GM19328 (cell line): ENCODE data around the gene C19orf67.

ENCODE experiments used
- ATAC-seq: cut with Tn5 transposase; IDR thresholded peaks from one replicate; pipeline ENCODE4 v1.9.1; 2021; ENCODE audit warnings: mild to moderate bottlenecking, moderate library complexity; ENCODE audit not compliant: unreplicated experiment

Gene C19orf67

DNA sequence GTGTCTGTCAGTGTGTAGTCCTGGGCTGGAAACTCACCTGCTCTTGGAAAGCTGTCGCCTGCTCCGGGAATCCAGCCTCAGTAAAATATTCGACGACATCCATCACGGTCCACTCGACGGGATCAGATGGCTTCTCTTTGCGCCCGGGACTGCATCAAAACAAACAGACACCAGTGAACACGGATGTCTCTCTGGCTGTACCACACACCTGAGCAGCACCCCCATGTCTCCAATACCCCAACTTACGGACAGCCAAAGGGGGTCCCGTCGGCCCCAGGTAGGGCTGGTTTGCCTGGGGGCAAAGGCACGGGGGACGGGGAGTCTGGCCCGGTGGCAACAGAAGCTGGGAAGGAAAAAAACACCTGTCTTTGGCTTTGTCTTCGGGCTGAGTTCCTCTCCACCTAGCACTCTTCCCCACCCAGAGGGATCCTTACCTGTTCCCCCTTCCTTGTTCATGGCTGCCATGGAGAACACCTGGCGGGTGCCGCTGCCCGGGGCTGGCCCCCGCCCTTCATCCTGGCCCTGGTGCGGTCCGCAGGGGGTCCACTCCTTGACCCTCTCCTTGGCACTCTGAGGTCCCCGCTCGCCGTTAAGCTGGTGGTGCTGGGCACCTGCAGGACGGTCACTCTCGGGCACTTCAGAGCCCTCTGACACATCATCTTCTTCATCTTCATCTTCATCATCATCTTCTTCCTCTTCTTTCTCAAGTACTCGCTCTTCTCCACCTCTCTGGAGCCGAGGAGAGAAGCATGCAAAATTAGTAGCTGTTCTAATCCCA, 3.2 kb upstream of the C19orf67 start:
- no peak for ATAC-seq

DNA sequence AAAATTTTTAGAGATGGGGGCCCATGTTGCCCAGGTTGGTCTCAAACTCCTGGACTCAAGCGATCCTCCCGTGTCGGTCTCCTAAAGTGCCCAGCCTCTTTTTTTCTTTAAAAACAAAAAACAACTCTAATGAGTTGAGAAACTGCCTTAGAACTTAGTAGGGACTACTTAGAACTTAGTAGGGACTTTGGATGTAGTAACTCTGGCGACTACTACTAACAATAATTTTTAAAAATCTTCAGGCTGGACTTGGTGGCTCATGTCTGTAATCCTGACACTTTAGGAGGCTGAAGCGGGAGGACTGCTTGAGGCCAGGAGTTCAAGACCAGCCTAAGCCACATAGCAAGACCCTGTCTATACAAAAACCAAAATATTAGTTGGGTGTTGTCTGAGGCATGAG, 515 bp upstream of the C19orf67 start:
- no peak for ATAC-seq

DNA sequence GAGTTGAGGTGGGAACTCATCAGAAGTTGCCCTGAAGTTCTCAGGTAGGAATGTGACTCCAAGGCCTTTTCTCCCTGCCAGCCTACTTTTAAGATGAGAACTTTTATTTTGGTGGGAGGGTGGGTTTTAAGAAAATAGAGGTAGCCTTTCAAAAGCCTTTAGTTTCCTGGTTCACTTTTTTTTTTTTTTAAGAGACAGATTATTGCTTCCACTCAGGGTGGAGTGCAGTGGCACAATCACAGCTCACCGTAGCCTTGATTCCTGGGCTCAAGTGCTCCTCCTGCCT, 3.0 kb downstream of the C19orf67 start:
- no peak for ATAC-seq

DNA sequence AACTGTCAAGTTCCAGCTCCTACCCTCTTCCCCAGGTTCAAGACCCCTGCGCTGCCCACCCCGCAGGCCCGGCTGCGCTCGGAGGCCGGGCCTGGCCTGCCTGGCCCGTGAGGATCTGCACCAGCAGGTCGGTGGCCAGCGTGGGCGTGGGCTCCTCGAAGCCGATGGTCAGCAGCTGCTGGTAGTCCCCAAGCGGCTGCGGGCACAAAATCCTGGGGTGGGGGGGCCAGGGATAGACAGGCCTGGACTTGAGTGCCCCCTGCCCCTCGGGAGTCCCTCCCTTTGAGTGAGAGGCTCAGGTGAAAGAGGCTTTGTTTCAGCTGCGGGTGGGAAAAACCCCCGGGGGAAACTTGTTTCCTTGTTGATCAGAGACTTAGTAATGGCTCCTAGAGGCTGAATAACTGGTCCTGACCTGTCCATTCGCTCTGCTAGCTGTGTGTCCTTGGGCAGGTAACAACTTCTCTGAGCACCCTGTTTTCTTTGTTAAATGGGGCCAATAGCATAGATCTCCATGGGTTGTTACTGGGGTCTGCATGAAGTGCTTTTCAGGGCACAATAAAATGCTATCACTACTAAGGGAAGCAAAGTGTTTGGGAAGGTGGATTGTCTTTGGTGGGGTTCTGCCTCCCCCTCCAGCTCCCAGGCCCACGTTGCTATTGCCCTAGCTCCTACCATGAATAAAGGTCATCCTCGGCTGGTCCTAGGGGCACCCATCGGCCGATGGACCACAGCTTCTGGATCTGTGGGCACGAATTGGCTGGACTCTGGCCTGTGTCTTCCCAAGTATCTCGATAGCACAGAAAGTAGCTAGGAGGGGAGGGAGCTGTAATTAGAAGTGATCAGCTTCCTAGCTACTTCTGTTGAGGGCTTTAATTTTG, 3.5 kb downstream of the C19orf67 start:
- ATAC-seq: no peak

DNA sequence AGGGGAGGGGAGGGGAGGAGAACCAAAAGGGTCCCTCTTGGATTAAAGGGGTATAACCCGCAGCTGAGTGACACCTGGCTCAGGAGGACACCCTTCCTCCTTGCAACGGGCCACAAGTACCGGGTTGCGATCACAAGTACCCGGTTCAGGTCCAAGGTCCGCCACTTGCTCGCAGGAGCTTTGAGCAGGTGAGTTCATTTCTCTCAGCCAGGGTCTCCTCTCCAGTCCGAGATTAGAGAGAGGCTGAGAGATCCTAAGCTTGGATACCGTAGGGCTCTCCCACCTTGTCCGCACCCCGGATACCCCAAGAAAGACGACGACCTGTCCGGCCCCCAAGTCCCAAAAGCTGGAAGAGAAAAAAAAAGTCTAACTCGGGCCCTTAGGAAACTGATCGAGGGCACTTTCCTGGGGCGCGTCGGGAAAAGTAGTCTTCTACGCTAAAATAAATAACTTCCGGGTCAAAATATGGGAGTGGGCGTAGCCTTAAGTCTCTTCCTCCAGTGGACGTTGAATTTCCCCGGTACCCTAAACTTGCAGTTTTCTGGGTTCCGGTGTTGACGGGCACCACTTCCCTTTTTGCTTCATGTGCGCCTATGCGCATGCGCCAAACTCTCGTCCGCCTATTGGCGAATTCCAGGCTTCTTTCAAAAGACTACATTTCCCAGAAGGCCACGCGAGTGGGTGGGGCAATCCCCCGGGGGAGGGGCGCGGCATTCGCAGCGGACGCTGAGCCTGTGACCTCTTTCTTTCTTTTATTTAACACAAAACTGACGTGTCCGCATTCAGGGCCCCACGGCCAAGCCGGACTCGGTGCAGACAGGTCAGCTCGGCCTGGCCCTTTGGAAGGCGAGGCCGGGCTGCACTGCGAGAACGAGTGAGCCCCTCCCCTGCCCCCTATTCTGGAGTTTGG, 4.4 kb downstream of the C19orf67 start:
- ATAC-seq: peak; percentile 84

DNA sequence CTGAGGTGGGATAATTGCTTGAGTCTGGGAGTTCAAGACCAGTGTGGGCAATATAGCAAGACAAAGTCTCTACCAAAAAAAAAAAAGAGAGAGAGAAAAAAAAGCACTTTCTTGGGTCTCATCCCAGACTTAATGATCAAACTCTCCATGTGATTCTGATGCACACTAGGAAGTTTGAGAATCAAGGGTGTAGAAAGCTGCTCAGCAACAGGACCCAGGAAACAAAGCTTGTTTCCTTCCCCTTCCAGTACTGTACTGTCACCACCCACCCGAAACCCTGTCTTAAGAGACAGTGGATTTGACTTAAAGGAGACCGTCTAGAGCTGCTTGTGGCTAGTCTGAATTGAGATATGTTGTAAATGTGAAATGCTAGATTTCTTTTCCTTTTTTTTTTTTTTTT, 7.2 kb downstream of the C19orf67 start:
- ATAC-seq: no peak

DNA sequence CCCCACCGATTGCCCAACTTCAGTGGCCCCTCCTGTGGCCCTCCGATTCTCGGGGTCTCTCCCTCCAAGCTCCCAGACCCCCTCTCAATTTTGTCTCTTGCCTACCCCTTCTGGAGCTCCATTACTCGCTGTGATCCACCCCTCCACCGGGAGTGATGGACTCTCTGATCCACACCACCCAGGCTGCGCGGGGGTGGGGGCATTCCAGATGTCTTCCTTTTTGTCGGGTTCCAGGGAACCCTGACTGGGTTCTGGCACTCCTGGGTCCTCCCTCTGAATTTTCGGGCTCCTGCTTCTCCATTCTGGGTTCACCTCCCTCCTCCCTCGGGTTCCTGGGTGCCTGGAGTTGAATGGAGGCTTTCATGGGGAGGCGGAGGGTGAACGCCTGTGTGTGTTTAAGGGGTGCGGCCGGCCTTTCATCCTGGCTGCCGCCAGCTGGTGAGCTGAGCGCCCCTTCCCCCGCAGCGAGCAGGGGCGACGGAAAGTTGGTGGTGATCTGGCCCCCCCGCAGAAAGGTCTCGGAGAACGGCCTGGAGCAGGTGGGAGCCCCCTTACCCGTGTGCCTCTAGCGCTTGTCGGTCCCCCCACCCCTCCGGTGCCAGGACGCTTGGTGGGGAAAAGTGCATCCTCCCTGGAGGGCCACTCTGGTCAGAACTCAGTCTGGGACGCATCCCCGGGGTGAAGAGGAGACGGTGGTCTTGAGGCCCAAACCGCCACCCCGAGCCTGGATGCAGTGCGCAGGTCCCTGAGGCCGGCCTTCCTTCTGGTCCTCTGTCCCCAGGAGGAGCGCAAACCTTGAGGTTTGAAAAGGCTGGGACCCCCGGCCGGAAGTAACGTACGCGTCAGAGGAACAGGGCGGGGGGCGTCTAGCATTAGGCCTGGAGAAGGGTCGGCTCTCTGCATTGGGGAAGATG, 11.4 kb downstream of the C19orf67 start:
- no peak for ATAC-seq

DNA sequence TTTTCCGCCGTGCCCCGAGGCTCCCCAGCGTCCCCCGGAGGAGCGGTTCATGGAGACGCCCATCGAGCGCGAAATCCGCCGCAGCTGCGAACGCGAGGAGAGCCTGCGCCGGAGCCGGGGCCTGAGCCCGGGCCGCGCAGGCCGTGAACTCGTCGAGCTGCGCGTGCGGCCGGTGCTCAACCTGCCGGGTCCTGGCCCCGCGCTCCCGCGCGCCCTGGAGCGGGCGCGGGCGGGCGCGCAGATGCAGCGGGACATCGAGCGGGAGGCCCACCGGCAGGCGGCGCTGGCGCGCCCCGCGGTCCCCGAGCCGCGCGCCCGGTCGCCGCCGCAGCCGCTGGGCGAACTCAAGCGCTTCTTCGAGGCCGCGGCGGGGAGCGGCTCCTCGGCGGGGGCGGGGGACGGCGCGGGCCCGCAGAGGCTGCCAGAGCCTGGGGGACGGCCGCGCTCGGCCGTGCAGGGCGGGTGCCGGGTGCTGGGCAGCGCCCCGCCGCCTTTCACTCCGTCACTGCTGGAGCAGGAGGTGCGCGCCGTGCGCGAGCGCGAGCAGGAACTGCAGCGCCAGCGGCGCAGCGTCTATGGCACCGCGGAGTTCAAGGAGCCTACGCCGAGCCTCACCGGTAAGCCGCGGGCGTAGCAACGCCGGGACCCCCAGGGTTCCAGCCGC, 12.2 kb downstream of the C19orf67 start:
- peak; percentile 47 for ATAC-seq

DNA sequence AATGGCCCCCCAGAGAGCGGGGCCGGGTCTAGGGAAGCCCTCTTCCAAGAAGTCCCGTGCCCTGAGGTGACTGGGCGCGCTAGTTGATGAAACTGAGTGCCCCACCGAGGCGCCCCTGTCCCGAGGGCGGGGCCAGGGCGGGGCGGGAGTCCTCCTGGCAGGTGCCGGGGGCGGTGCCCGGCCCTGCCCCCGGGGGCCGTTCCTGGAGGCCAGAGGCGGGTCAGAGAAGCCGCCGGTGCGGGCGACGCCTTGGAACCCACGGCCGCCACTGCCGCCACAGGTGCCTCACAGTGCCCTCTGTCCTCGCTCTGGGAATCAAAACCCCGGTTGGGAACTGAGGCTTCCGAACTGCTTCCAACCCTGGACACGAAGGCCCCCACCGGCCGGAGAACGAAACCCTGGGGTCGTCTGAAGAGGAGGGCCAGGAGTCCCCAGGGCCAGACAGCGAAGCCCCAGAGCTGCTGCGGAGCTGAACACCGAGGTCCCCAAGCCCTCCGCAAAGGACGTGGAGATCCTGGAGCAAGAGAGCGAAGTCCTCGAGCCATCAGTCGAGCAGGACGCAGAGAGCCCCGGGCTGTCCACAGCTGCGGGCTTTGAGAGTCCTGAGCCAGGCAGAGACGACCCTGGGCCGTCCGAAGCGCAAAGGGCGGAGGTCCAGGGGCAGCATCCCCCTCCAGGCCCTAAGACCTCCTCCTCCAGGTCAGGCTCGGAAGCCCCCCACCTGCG, 12.9 kb downstream of the C19orf67 start, which contains the start of gene MISP3:
Gene MISP3, plus strand, starts transcription at position 252 of the 726 bp plus-strand sequence. CDS start 524 bp downstream, outside the sequence.
- ATAC-seq: no peak

DNA sequence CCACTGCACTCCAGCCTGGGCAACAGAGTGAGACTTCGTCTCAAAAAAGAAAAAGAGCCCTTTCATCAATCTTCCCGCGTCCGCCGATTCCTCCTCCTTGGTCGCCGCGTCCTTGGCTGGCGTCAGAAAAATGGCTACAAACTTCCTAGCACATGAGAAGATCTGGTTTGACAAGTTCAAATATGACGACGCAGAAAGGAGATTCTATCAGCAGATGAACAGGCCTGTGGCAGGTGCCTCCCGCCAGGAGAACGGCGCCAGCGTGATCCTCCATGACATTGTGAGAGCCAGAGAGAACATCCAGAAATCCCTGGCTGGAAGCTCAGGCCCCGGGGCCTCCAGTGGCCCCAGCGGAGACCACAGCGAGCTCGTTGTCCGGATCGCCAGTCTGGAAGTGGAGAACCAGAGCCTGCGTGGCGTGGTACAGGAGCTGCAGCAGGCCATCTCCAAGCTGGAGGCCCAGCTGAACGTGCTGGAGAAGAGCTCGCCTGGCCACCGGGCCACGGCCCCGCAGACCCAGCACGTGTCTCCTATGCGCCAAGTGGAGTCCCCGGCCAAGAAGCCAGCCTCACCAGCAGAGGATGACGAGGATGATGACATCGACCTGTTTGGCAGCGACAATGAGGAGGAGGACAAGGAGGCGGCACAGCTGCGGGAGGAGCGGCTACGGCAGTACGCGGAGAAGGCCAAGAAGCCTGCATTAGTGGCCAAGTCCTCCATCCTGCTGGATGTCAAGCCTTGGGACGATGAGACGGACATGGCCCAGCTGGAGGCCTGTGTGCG, 15.1 kb downstream of the C19orf67 start:
- no peak for ATAC-seq

DNA sequence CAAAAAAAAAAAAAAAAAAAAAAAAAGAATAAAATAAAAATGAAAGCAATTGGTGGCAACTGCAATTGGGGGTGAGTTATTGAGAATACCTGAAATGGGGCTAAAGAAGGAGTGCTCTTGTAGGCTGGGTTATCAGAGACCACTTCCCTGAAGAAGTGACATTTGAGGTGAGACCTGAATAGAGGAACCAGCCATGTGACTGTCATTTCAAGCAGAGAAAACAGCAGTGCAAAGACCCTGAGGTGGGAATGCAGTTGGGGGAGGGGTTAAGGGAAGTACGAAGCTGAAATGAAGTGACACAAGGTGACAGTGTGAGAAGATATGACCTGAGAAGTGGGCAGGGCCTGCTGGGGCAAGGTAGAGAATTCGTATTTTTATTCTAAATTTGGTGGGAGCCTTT, 19.4 kb downstream of the C19orf67 start:
- ATAC-seq: no peak

DNA sequence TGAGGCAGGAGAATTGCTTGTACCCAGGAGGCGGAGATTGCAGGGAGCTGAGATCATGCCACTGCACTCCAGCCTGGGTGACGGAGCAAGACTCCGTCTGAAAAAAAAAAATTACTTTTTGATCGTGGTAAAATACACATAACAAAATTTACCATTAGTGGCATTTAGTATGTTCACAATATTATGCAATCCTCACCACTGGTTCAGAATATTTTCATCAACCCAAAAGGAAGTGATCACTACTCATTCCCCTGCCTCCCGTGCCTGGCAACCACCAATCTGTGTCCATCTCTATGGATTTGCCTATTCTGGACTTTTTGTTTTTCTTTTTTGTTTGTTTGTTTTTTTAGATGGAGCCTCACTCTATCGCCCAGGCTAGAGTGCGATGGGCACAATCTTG, 22.5 kb downstream of the C19orf67 start:
- no peak for ATAC-seq

DNA sequence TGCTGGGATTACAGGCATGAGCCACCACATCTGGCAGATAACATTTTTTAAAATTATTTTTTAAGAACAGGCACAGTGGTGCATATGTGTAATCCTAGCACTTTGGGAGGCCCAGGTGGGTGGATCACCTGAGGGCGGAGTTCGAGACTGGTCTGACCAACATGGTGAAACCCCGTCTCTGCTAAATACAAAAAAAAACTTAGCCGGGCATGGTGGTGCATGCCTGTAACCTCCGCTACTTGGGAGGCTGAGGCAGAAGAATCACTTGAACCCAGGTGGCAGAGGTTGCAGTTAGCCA, 23.1 kb downstream of the C19orf67 start:
- no peak for ATAC-seq

DNA sequence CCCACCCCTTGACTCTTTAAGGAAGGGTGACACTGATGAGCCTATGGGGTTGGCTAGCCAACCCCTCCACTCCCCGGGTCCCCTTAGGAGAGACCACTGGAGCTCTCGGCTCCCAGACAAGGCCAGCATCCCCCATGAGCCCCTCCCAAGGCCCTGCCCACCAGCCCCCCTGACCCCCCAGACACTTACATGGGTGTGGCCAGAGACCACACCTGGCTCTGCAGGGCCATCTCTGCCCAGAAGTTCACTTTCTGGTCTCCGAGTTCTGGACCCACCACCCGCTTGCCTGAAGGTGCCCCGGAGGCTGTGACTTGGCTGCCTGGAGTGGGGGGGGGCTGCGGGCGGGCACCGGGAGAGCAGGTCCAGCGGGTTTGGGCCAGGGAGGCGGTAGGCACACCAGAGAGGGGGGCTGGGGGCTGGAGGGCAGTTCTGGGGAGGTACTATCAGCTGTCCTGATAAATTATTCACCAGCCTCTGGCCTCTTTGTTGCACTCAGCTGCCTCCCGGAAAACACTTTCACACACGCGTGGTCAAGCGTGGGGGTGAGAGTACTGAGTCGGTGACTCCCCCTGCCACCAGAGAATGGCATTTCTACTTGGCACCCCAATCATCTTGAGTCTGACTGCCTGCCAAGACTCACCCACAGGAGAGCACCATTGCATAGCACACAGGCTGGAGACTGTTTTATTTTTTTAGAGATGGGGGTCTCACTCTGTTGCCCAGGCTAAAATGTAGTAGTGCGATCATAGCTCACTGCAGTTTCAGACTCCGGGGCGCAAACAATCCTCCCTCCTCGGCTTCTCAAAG, 23.6 kb downstream of the C19orf67 start, which contains the start of gene PALM3:
Gene PALM3, minus strand, starts transcription at position 326 of the 807 bp plus-strand sequence. Its CDS starts 96 bp downstream, at position 230.
- no peak for ATAC-seq

DNA sequence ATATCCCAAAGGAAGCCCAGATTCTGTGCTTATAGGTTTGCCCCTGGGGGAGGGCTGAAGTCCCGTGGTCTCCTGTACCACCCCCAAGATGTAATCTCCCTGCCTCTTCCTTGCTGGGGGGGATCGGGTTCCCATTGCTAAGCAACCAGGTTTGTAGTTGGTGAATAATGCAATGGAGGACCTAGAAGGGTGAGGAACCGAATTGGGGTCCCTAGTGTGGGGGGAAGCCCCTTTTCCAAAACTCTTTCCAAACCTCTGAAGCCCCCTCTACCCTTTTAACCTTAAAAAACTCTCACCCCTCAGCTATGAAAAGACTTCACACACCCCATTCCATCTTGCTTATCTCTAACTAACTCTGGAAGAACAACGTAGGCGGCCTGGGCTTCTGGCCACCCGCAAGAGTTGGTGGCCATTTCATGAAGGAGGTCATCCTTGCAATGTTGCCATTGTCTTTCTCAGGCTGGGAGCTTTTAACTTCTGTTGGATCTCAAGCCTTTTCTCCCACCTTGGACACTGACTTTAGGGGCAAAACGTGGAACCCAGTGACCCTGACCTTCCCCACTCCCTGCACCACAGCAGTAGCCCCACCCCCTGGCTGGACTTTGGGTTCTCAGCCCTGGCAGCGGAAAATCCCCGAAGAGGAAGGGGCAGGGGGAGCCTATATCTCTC, 24.4 kb downstream of the C19orf67 start:
- no peak for ATAC-seq

DNA sequence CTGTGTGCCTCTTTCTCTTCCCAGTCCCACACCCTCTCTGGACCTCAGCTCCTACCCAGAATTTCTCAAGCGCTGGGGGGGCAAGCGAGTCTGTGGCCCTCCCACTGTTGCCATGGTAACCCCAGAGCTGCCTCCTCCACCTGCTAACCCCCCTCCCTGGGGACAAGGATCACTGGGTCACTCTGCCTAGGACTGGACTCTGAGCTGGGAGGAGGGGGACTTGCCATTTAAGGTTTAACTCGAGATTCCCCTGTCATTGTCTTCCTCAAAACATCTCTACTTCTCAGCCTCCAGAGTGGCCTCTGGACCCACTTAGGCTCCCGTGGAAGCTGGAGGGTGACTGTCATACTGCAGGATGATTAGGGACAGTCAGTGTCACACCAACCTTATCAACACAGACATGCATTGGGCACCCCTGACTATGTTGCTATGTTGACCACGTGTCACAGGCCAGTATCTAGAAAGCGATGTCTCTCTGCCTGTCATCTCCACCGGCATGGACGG, 25.9 kb downstream of the C19orf67 start:
- ATAC-seq: no peak

DNA sequence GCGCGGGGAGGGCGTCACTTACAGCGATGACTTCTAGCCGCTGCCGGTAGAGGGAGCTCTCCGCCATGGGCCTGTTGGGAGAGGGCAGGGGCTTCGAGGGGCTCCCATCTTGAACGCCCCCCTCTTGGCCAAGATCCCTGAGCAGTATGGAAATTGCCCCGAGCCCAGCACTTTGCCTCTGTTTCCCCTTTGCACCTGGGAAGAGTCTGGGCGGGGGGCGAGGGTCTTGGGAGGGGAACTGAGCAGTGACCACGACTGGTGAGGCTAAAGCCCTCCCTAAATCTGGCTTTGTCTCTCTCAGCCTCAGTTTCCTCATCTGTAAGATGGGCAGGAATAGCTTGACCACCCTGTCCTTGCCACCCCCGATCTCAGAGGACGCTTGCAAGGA, 26.5 kb downstream of the C19orf67 start:
- no peak for ATAC-seq
